DMS153 (cell line): ENCODE measurements around the gene COPG2.
"Not testable (repeated sequence)": the region's sequence is repeated elsewhere in the genome, so short reads cannot be mapped to it uniquely, and the experiment has no call there.

Experiments
- DNase-seq: peaks from one replicate; lab custom pipeline; 2025; lab: John Stamatoyannopoulos, UW

COPG2 gene

DNA sequence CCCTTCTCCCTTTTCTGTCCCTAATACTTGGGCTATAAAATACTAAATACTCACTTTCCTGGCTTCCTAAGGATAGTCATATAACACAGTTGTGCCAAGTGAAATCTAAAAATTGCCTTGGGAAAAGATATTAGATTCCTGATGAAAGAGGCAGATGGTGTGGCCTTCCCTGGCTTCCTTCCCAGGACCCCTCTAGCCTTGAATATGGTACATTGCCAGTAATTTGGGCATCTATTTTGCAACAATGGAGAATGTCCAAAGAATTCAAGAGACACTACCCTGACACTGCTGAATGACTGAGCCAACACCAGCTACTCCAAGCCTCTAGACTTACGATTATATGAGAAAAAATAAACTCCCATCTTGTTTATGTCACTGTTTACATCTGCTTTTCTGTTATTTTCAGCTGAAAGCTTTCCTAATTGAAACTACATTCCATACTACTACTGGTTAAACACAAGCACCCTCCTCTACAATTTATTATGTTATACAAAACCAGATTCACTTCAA is 17.9 kb downstream of the COPG2 start:
- no peak for DNase-seq

GRCh38 chr7:130649004-130649790 is 19.4 kb downstream of the COPG2 start:
- DNase-seq, result no peak

DNA sequence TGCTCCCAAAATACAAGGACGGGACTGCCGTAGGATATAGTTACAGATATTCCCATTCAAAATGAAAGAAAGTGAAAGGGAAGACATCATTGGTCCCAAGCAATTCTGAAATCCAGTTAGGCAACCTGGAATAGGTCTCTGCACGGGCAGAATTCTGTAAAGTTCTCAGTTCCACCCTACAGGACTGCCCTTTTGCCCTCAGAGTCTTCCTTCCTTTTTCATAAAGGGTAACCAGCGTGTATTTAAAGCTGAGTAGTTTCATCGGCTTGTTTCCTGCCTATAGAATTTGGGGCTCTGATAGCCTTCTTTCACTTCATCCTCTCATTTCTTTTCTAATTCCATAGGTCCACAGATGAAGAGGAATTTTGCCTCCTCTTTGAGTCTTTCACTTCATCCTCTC is 20.0 kb downstream of the COPG2 start:
- DNase-seq, result no peak

DNA sequence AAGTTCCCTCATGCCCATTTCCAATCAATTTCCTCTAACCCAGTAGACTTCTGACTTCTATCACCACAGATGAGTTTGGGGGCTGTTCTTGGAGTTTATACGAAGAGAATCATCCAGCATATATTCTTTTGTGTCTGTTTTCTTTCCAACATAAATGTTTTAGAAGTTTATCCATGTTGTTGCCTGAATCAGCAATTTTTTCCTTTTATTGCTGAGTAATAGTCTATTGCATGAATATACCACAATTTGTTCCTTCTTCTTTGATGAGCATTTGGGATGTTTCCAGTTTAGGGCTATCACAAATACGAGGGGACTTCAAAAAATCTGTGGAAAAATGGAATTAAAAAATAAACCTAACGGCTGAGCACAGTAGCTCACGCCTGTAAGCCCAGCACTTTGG is 26.2 kb downstream of the COPG2 start:
- DNase-seq, result no peak

- no peak for DNase-seq
Observed at GRCh38 chr7:130641497-130641896, 27.1 kb downstream of the COPG2 start.

- DNase-seq, result no peak
Observed at GRCh38 chr7:130641040-130641439, 27.5 kb downstream of the COPG2 start.

DNA sequence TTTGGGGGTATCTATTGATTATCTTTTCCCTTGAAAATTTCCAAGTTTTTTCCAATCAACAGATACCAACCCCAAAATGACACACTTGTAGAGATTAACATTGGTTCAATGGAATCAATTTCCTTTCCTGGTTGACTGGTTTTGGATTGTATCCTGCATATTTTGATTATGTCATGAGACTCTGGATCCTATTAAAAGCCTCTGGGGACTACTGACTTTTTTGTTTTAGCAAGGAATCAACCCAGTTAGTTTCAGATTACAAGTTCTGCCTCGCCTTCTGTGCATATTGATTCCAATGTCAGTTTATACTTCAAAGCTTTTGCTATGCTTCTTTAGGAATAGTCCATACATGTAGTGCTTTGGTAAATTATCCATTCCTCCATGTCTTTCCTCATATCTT is 29.2 kb downstream of the COPG2 start:
- no peak for DNase-seq

GRCh38 chr7:130632111-130632510 is 36.4 kb downstream of the COPG2 start:
- DNase-seq, result no peak

DNA sequence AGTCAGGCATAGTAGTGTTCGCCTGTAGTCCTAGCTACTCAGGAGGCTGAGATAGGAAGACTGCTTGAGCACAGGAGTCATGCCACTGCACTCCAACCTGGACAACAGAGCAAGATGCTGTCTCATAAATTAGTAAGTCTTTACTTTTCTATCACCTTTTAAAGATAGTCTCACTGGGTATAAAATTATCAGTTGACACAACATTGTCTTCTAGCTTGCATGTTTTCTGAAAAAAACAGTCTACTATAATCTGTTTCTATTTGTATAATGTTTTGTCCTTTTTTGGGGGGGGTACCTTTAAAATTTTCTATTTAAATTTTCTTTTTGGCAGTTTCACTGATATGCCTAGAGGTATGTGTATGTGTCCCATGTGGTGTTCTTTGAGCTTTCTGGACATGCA is 39.6 kb downstream of the COPG2 start:
- no peak for DNase-seq

DNA sequence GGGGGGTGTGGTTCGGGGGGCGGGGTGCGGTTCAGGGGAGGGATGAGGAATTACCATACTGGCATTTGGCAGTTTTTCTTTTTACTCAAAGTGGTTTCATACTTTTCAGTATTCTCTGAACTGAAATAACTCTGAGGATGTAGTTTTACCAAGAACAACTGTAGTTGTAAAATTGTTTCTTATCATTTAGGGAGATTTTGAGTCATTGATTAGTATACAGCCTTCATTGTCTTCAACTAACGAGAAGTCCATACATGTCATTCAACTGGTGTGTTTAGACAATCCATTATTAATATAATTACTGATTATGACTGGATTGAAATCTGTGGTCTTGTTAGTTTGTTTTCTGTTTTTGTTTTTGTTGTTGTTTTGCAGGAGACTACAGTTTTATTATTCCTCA is 40.8 kb downstream of the COPG2 start:
- no peak for DNase-seq

DNA sequence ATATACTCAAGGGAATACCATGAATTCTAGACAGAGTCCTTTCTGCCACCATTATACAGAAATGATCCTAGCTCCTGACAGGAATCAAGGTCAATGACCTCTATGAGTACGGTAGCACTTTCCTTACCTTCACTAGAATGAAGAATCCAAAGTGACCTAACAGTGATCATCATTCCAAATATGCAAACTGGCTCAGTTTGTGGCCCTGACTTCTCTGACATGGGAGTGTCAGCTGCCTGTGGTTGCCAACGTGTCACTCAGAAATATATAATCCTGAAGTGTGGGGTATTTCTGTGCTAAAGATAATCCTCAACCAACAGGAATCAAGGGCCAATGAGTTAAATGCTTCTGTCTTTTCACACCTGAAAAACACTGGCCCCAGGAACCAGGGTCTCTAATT is 45.7 kb downstream of the COPG2 start:
- DNase-seq, result no peak

DNA sequence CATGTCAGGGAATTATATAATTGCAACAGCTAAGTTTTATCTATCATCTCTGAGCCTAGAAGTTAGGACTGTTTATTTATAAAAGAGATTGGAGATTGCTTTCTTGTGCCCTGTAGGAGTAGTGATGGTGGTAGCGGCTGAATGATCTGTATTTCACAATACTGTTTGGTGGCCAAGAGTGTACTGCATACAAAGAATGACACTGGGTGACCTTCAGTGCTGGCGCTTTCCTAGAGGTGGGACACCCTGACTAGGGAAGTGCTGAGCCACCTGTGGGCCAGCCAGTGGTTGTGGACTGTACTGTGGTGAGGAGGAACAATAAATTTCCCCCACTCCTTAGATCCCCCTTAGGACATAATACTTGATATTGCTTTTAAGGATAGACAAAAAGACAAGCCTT is 53.0 kb downstream of the COPG2 start:
- no peak for DNase-seq

DNA sequence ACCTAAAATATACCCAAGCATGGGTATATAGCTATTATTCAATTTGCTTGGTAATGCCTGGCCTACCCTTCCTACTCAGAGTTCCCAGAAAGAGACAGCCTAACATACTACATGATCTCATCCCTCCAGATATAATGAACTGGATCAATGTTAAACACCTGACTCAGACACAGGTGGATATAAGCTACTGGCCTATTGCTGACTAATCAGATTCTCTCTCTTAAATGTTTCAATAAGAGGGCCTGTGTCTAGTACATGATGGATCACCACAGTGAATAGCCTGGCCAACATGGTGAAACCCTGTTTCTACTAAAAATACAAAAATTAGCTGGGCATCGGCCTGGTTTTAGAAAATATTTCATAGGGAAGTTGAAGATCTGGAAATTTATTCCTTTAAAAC is 54.1 kb downstream of the COPG2 start:
- no peak for DNase-seq

DNA sequence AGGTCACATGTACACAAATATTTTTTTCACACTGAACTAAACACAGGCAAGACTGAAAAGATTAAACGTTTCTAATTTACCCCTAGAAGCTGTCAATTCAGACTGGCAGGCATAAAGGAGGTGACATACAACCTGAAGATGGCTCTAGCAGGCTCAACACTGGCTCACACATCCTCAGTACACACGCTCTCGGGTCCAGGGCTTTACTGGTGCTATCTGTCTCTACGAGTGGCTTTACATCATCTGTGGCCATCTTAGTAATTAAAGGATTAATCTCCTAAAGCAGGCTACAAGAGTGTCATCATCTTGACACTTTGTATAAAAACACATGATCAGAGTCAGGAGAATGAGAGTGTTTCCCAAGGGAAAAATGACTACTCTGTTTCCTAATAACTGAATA is 57.3 kb downstream of the COPG2 start:
- no peak for DNase-seq

GRCh38 chr7:130607066-130607465 is 61.5 kb downstream of the COPG2 start:
- not testable (repeated sequence) for DNase-seq

DNA sequence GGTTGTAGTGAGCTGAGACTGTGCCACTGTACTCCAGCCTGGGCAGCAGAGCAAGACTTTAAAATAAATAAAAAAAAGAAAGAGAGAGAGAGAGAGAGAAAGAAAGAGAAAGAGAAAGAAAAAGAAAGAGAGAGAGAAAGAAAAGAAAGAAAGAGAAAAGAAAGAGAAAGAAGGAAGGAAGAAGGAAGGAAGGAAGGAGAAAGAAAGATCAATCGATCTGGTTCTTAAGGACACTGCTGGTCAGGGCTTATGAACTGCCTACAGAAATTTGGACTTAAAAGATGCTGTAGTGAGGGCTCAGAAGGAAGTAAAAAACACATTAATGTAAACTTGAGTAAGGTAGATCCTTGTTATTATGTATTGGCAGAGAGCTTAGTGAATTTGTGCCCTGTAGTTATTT is 62.4 kb downstream of the COPG2 start:
- DNase-seq, result no peak

- peak; percentile 22 for DNase-seq
Observed at GRCh38 chr7:130598056-130598455, 70.5 kb downstream of the COPG2 start.

DNA sequence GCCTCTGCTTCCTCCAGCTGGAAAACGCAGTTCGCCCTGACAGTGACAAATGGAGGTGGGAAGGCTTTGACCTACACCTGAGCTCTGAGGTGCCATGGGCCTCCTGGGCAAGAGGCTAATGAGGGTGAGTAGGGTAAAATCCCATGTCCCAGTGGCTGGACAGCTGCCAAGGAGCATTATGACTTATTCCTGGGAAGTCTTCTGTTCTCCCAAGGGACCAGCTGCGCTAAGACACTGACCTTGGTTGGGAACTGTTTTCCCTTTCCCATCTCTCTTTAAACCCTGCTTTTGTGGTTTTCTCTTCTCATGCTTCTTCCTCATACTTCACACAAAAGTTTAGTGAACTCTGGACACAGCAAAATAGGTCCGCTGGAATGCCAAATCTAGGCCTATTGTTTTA is 72.6 kb downstream of the COPG2 start:
- DNase-seq, result no peak

DNA sequence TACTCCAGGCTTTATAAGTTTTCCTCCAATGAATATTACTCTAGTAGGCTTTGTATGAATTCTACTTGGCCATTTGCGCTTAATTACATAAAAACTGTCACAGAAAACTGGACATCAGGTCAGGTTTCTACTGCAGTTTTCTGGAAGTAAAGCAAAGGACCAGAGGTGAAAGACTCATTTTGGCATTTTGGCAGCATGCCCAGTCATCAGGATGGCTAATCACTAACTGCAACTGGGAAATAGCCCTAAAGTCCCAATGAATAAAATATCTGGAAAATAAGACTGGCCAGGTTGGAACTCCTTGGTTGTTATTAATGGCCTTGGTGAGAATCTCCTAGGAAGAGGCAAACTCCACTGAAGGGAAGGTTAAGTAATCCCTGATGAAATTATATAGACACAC is 75.5 kb downstream of the COPG2 start:
- no peak for DNase-seq

DNA sequence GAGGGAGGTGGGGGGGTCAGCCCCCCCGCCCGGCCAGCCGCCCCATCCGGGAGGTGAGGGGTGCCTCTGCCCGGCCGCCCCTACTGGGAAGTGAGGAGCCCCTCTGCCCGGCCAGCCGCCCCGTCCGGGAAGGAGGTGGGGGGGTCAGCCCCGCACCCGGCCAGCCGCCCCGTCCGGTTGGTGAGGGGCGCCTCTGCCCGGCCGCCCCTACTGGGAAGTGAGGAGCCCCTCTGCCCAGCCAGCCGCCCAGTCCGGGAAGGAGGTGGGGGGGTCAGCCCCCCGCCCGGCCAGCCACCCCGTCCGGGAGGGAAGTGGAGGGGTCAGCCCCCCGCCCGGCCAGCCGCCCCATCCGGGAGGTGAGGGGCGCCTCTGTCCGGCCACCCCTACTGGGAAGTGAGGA is 77.1 kb downstream of the COPG2 start:
- DNase-seq, result not testable (repeated sequence)

DNA sequence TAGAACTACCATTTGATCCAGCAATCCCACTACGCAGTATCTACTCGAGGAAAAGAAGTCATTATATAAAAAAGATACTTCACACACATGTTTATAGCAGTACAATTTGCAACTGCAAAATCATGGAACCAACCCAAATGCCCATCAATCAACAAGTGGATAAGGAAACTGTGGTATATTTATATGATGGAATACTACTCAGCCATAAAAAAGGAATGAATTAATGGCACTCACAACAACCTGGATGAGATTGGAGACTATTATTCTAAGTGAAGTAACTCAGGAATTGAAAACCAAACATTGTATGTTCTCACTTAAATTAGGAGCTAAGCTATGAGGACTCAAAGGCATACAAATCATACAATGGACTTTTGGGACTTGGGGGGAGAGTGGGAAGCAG is 82.6 kb downstream of the COPG2 start:
- not testable (repeated sequence) for DNase-seq

DNA sequence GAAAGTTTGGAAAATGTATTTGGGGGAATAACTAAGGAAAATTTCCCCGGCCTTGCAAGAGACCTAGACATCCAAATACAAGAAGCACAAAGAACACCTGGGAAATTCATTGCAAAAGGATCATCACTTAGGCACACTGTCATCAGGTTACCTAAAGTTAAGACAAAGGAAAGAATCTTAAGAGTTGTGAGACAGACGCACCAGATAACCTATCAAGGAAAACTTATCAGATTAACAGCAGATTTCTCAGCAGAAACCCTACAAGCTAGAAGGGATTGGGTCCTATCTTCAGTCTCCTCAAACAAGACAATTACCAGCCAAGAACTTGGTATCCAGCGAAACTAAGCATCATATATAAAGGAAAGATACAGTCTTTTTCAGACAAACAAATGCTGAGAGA is 93.4 kb downstream of the COPG2 start:
- DNase-seq, result not testable (repeated sequence)

GRCh38 chr7:130570144-130570543 is 98.4 kb downstream of the COPG2 start:
- DNase-seq, result not testable (repeated sequence)

GRCh38 chr7:130566898-130567280 is 101.7 kb downstream of the COPG2 start:
- no peak for DNase-seq
